ENCODE measurements around the gene GPSM1. TPM values are rescaled to one million over a fixed set of nuclear protein-coding genes. Genes with fewer than 3 reads are reported as not detected.

GPSM1 gene
- total and polyA plus RNA-seq, 9 of the 15 experiments (the other 6 are each of a cell fraction or from before 2014, with no cell fraction given) = 0.04 to 14.2 (median 3.1) TPM

GRCh38 chr9:136383436-136383835, 56.1 kb downstream of the GPSM1 start:
- ChIA-PET CTCF (ENCODE audit: low intra/inter-chr PET ratio) (no interaction called here), POLR2A (interaction anchor here (0.6 to 0.7 kb wide), 3 partner anchors 21 to 101 kb away, joined by 3 to 4 read pairs (median 3); no protein-coding TSS in a partner anchor)
- peaks cover 0 to 20% of the 10 kb centered on the region in 2 experiments; a peak in 1 of 5 replicates for H3K4me1 ChIP-seq (replicated peaks in 1 of 2; ENCODE audit: control insufficient read depth in 2 of 2, insufficient read depth in 2 of 2, low read length in 2 of 2)
- DNase-seq (ENCODE audit: extremely low read depth in 1 of 4, low spot score in 3 of 4) (no peak), FAIRE-seq (no peak), ATAC-seq (no peak)
- intact Hi-C loops (cut with micrococcal nuclease) (no loop called here), in situ Hi-C loops (cut with MboI) (no loop called here)
- no peak overlapping the region for H3K4me2 ChIP-seq (ENCODE audit: insufficient read depth, low read length)
- H3K36me3 ChIP-seq (ENCODE audit: control insufficient read depth, insufficient read depth, low read length) = peaks cover 94% of the 10 kb centered on the region; the same call in 2 of the 3 replicates
- no peak overlapping the region for H3K9ac ChIP-seq (ENCODE audit: insufficient read depth in 1 of 2, low read depth in 2 of 2, low read length in 2 of 2)
- H3K9me3 ChIP-seq (replicated peaks; ENCODE audit: control insufficient read depth, insufficient read depth, low read depth, low read length) = no peaks in the 10 kb centered on the region
- WGBS (ENCODE audit: insufficient coverage, low coverage, missing lambda C conversion rate) = 96% methylated on average over 14 of the region's 20 CpGs
- H3K4me3 ChIP-seq = no peak overlapping the region
- H3K27ac ChIP-seq (ENCODE audit: extremely low read depth, low read depth, low read length) = no peak overlapping the region
- H2AFZ ChIP-seq (ENCODE audit: low read depth, low read length) = no peak overlapping the region
- no peaks in the 10 kb centered on the region for H3K9me1 ChIP-seq (ENCODE audit: control insufficient read depth, insufficient read depth, low read length)
- H4K20me1 ChIP-seq (replicated peaks; ENCODE audit: control insufficient read depth, insufficient read depth, low read length) = no peaks in the 10 kb centered on the region
- BruUV-seq (replicated peaks) = no TSS peak
- no peaks in the 10 kb centered on the region for H3K27me3 ChIP-seq (ENCODE audit: control insufficient read depth in 2 of 2, insufficient read depth in 2 of 2, low read length in 2 of 2)
- no peaks in the 10 kb centered on the region for H3K79me2 ChIP-seq (ENCODE audit: control insufficient read depth, insufficient read depth, low read length)
- TF ChIP-seq THRAP3 (IDR thresholded peaks at IDR 0.05; ENCODE audit: borderline replicate concordance) = no peak
- TF ChIP-seq MAFG (tag; conservative IDR thresholded peaks at IDR 0.05) = no peak
- no peak for TF ChIP-seq XRCC5 (IDR thresholded peaks at IDR 0.05; ENCODE audit: low read depth, low read length)
- TF ChIP-seq KLF10 (CRISPR knock-in tag; IDR thresholded peaks at IDR 0.05) = no peak
- no peak for TF ChIP-seq ZNF165 (CRISPR knock-in tag; IDR thresholded peaks at IDR 0.05; ENCODE audit: borderline replicate concordance)
- no peak for TF ChIP-seq FOXP4 (CRISPR knock-in tag; IDR thresholded peaks at IDR 0.05; ENCODE audit: borderline replicate concordance)
- no peak for TF ChIP-seq KLF16 (IDR thresholded peaks at IDR 0.05)
- TF ChIP-seq FOXM1 (IDR thresholded peaks at IDR 0.05; ENCODE audit: low read depth) = no peak
- TF ChIP-seq FOXM1 (CRISPR knock-in tag; IDR thresholded peaks at IDR 0.05; ENCODE audit: low read depth) = no peak
- TF ChIP-seq CTCFL (IDR thresholded peaks at IDR 0.05; ENCODE audit: borderline replicate concordance, insufficient read depth, low read depth, low read length, poor library complexity, severe bottlenecking) = no peak
- TF ChIP-seq ZHX1 (conservative IDR thresholded peaks at IDR 0.05; ENCODE audit: low read length) = no peak

Measured in K562 (cell line).